GM19455 (cell line): ENCODE measurements around the gene CCNY.

Experiments used
- ATAC-seq: cut with Tn5 transposase; IDR thresholded peaks from one replicate; pipeline ENCODE4 v1.9.1; 2021; ENCODE audit not compliant: unreplicated experiment

The CCNY gene

GRCh38 chr10:35545878-35546590, 209.7 kb downstream of the CCNY start:
- no peak for ATAC-seq

- no peak for ATAC-seq
Measured at GRCh38 chr10:35546824-35547225, 210.5 kb downstream of the CCNY start.

- no peak for ATAC-seq
Measured at GRCh38 chr10:35552650-35553342, 216.5 kb downstream of the CCNY start.

- no peak for ATAC-seq
Measured at GRCh38 chr10:35554036-35554435, 217.7 kb downstream of the CCNY start.

GRCh38 chr10:35554461-35555056, 218.2 kb downstream of the CCNY start:
- no peak for ATAC-seq

- no peak for ATAC-seq
Measured at GRCh38 chr10:35555962-35556930, 219.9 kb downstream of the CCNY start.

- ATAC-seq = no peak
Measured at GRCh38 chr10:35558276-35558675, 222.0 kb downstream of the CCNY start.

GRCh38 chr10:35559416-35559815, 223.1 kb downstream of the CCNY start:
- no peak for ATAC-seq

GRCh38 chr10:35561715-35562114, 225.4 kb downstream of the CCNY start:
- no peak for ATAC-seq

GRCh38 chr10:35562427-35562826, 226.1 kb downstream of the CCNY start:
- ATAC-seq = no peak

- ATAC-seq = peak; percentile 53
Measured at GRCh38 chr10:35563261-35563891, 227.1 kb downstream of the CCNY start.

- no peak for ATAC-seq
Measured at GRCh38 chr10:35564341-35564968, 228.1 kb downstream of the CCNY start.

- ATAC-seq = no peak
Measured at GRCh38 chr10:35565602-35566081, 229.3 kb downstream of the CCNY start.

GRCh38 chr10:35567951-35568350, 231.6 kb downstream of the CCNY start:
- ATAC-seq = no peak

GRCh38 chr10:35568483-35569015, 232.2 kb downstream of the CCNY start:
- no peak for ATAC-seq

GRCh38 chr10:35569111-35569707, 232.9 kb downstream of the CCNY start:
- ATAC-seq = no peak

- no peak for ATAC-seq
Measured at GRCh38 chr10:35569836-35570235, 233.5 kb downstream of the CCNY start.

GRCh38 chr10:35570397-35570796, 234.1 kb downstream of the CCNY start:
- ATAC-seq = no peak

- no peak for ATAC-seq
Measured at GRCh38 chr10:35572583-35572982, 236.3 kb downstream of the CCNY start.
